ENCODE data around the gene SF3B5. TPM values are rescaled to one million over a fixed set of nuclear protein-coding genes. Genes with fewer than 3 reads are reported as not detected.
A peak's percentile ranks its signal among the peaks of the same experiment; 100 is the strongest.

SF3B5 gene
- total and polyA plus RNA-seq, 9 of the 15 experiments (the other 6 are each of a cell fraction or from before 2014, with no cell fraction given): 238 to 1,211 (median 407) TPM

DNA sequence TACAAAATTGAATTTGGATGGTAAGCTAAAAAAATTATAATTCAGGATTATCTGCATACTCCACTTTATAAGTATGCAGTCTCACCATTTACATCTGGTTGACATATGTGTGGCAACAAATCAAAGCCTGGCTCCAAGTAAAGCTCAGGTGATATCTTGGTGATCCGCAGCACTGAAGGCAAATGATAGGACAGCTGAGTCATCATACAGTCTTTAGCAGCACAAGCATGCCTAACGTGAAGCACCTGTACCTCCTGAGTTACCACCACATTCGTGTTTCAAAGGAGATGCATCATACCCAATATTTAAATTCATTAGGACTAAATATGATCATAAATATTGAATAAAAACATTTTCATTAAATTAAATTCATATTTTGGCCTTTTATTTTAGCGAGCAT lies 43.2 kb upstream of the SF3B5 start (continued):
- TF ChIP-seq, protein P1, sequence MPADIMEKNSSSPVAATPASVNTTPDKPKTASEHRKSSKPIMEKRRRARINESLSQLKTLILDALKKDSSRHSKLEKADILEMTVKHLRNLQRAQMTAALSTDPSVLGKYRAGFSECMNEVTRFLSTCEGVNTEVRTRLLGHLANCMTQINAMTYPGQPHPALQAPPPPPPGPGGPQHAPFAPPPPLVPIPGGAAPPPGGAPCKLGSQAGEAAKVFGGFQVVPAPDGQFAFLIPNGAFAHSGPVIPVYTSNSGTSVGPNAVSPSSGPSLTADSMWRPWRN (IDR thresholded peaks at IDR 0.05; ENCODE audit: low read depth): no peak
- TF ChIP-seq PCBP1 (IDR thresholded peaks at IDR 0.05; ENCODE audit: low read depth, low read length, poor library complexity, severe bottlenecking) (no peak), SP2 (IDR thresholded peaks at IDR 0.05; ENCODE audit: extremely low read depth, low read depth, low read length, poor library complexity, severe bottlenecking) (no peak), HCFC1 (IDR thresholded peaks at IDR 0.05; ENCODE audit: low read depth, low read length) (no peak), MAFK (IDR thresholded peaks at IDR 0.05; ENCODE audit: low read length) (peak; percentile 8; the same call in 1 of the 2 replicates), ETS2 (tag; IDR thresholded peaks at IDR 0.05; ENCODE audit: borderline replicate concordance, poor library complexity, severe bottlenecking) (no peak), PCBP2 (IDR thresholded peaks at IDR 0.05; ENCODE audit: low read depth, low read length, poor library complexity, severe bottlenecking) (no peak), HNRNPH1 (optimal IDR thresholded peaks at IDR 0.05; ENCODE audit: low read depth, low read length) (no peak)

- BruUV-seq (replicated peaks): no TSS peak
- H4K20me1 ChIP-seq (replicated peaks; ENCODE audit: control insufficient read depth, insufficient read depth, low read length): no peaks in the 10 kb centered on the region
- 0 out of 5 replicates have a peak, but pooled peaks cover 0 to 1% of the 10 kb centered on the region in 2 experiments for H3K4me1 ChIP-seq (replicated peaks in 1 of 2; ENCODE audit: control insufficient read depth in 2 of 2, insufficient read depth in 2 of 2, low read length in 2 of 2)
- no peak for DNase-seq (ENCODE audit: extremely low read depth in 1 of 4, low spot score in 3 of 4)
- ATAC-seq: no peak
- ChIA-PET POLR2A (no interaction called here), CTCF (ENCODE audit: low intra/inter-chr PET ratio) (no interaction called here)
- FAIRE-seq: no peak
- H3K4me2 ChIP-seq (ENCODE audit: insufficient read depth, low read length): no peak overlapping the region
- H3K79me2 ChIP-seq (ENCODE audit: control insufficient read depth, insufficient read depth, low read length): no peaks in the 10 kb centered on the region
- H3K36me3 ChIP-seq (ENCODE audit: control insufficient read depth, insufficient read depth, low read length): no peaks in the 10 kb centered on the region
- 16% methylated on average over 2 of the region's 2 CpGs for WGBS (ENCODE audit: insufficient coverage, low coverage, missing lambda C conversion rate)
- peaks cover 3 to 5% of the 10 kb centered on the region in 2 experiments; a peak in 4 of 5 replicates for H3K27me3 ChIP-seq (ENCODE audit: control insufficient read depth in 2 of 2, insufficient read depth in 2 of 2, low read length in 2 of 2)
- no peaks in the 10 kb centered on the region for H3K9me3 ChIP-seq (replicated peaks; ENCODE audit: control insufficient read depth, insufficient read depth, low read depth, low read length)
- no peak overlapping the region for H3K9ac ChIP-seq (ENCODE audit: insufficient read depth in 1 of 2, low read depth in 2 of 2, low read length in 2 of 2)
- H3K9me1 ChIP-seq (ENCODE audit: control insufficient read depth, insufficient read depth, low read length): no peaks in the 10 kb centered on the region
- in situ Hi-C loops (cut with MboI): no loop called here
- no peak overlapping the region for H2AFZ ChIP-seq (ENCODE audit: low read depth, low read length)
- no peak overlapping the region for H3K27ac ChIP-seq (ENCODE audit: extremely low read depth, low read depth, low read length)
- H3K4me3 ChIP-seq: no peak overlapping the region
- intact Hi-C loops (cut with micrococcal nuclease): no loop called here
- peak; percentile 43 for TF ChIP-seq ZFP36 (IDR thresholded peaks at IDR 0.05; ENCODE audit: low read depth, low read length, partially characterized antibody)
- TF ChIP-seq MAFG (tag; conservative IDR thresholded peaks at IDR 0.05): peak; percentile 47; the same call in 1 of the 2 replicates
- TF ChIP-seq, protein P2, sequence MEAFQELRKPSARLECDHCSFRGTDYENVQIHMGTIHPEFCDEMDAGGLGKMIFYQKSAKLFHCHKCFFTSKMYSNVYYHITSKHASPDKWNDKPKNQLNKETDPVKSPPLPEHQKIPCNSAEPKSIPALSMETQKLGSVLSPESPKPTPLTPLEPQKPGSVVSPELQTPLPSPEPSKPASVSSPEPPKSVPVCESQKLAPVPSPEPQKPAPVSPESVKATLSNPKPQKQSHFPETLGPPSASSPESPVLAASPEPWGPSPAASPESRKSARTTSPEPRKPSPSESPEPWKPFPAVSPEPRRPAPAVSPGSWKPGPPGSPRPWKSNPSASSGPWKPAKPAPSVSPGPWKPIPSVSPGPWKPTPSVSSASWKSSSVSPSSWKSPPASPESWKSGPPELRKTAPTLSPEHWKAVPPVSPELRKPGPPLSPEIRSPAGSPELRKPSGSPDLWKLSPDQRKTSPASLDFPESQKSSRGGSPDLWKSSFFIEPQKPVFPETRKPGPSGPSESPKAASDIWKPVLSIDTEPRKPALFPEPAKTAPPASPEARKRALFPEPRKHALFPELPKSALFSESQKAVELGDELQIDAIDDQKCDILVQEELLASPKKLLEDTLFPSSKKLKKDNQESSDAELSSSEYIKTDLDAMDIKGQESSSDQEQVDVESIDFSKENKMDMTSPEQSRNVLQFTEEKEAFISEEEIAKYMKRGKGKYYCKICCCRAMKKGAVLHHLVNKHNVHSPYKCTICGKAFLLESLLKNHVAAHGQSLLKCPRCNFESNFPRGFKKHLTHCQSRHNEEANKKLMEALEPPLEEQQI (IDR thresholded peaks at IDR 0.05): no peak
- TF ChIP-seq, protein P3, sequence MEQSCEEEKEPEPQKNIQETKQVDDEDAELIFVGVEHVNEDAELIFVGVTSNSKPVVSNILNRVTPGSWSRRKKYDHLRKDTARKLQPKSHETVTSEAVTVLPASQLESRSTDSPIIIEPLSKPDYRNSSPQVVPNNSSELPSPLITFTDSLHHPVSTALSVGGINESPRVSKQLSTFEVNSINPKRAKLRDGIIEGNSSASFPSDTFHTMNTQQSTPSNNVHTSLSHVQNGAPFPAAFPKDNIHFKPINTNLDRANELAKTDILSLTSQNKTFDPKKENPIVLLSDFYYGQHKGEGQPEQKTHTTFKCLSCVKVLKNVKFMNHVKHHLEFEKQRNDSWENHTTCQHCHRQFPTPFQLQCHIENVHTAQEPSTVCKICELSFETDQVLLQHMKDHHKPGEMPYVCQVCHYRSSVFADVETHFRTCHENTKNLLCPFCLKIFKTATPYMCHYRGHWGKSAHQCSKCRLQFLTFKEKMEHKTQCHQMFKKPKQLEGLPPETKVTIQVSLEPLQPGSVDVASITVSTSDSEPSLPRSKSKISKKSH (CRISPR knock-in tag; IDR thresholded peaks at IDR 0.05): no peak
- TF ChIP-seq NFE2 (IDR thresholded peaks at IDR 0.05; ENCODE audit: low read depth): peak; percentile 45
- peak; percentile 85 for TF ChIP-seq RBM25 (IDR thresholded peaks at IDR 0.05; ENCODE audit: low read depth, low read length, severe bottlenecking)
- no peak for TF ChIP-seq MYC (IDR thresholded peaks at IDR 0.05; ENCODE audit: low read depth, low read length)
- TF ChIP-seq MYC (CRISPR knock-in tag; IDR thresholded peaks at IDR 0.05; ENCODE audit: borderline replicate concordance, low read depth): no peak
- TF ChIP-seq OTX1 (CRISPR knock-in tag; IDR thresholded peaks at IDR 0.05): no peak
- TF ChIP-seq SLC30A9 (CRISPR knock-in tag; IDR thresholded peaks at IDR 0.05): no peak
Observed at GRCh38 chr6:144134737-144135136, 39.4 kb upstream of the SF3B5 start.
